Loucy (cell line): ENCODE measurements around the gene RCAN2.

Experiments
- H2AFZ ChIP-seq: fragments of 200-600 bp; sonication (generic); 2 replicates; pipeline ENCODE4 v1.6.0; 2016; ENCODE audit warnings: antibody characterized with exemption, mild to moderate bottlenecking, low read length, moderate library complexity
- H3F3A ChIP-seq: fragments of 200-600 bp; 2 replicates; pipeline ENCODE4 v1.6.0; 2016; ENCODE audit warnings: antibody characterized with exemption, low read depth, mild to moderate bottlenecking
- H3K27me3 ChIP-seq: fragments of 200-600 bp; sonication (generic); 2 replicates; pipeline ENCODE4 v1.6.1; 2014; ENCODE audit warnings: low read length, mild to moderate bottlenecking; ENCODE audit not compliant: insufficient read depth, poor library complexity, severe bottlenecking
- H3K36me3 ChIP-seq: fragments of 200-600 bp; sonication (generic); 2 replicates; pipeline ENCODE4 v1.6.1; 2016; ENCODE audit warnings: low read length; ENCODE audit not compliant: insufficient read depth
- H3K4me1 ChIP-seq: fragments of 200-600 bp; sonication (generic); 2 replicates; pipeline ENCODE4 v1.5.1; 2014; ENCODE audit warnings: low read length, mild to moderate bottlenecking; ENCODE audit not compliant: insufficient read depth, poor library complexity, severe bottlenecking
- H3K4me2 ChIP-seq: fragments of 200-600 bp; sonication (generic); 2 replicates; pipeline ENCODE4 v1.6.0; 2014; ENCODE audit warnings: antibody characterized with exemption, low read length, low read depth, mild to moderate bottlenecking; ENCODE audit not compliant: poor library complexity, severe bottlenecking
- H3K4me3 ChIP-seq: fragments of 200-600 bp; sonication (generic); 2 replicates; pipeline ENCODE4 v1.5.1; 2014; ENCODE audit warnings: low read length, mild to moderate bottlenecking, mixed read lengths; ENCODE audit not compliant: poor library complexity, severe bottlenecking
- H3K79me2 ChIP-seq: fragments of 200-600 bp; sonication (generic); 2 replicates; pipeline ENCODE4 v1.6.1; 2014; ENCODE audit warnings: low read length; ENCODE audit not compliant: insufficient read depth
- H3K9ac ChIP-seq: fragments of 200-600 bp; sonication (generic); 2 replicates; pipeline ENCODE4 v1.6.0; 2014; ENCODE audit warnings: mild to moderate bottlenecking, low read depth, low read length, moderate library complexity; ENCODE audit not compliant: poor library complexity, severe bottlenecking
- H3K9me2 ChIP-seq: fragments of 200-600 bp; sonication (generic); replicated peaks from 2 replicates; pipeline ENCODE4 v1.6.1; 2016; ENCODE audit warnings: low read depth, low read length, mixed read lengths
- H3K9me3 ChIP-seq: fragments of 200-600 bp; sonication (generic); 2 replicates; pipeline ENCODE4 v1.6.1; 2014; ENCODE audit warnings: mild to moderate bottlenecking, antibody characterized with exemption, low read length, low read depth; ENCODE audit not compliant: insufficient read depth
- H4K20me1 ChIP-seq: fragments of 200-600 bp; sonication (generic); 2 replicates; pipeline ENCODE4 v1.6.0; 2014; ENCODE audit warnings: antibody characterized with exemption, low read length, mild to moderate bottlenecking; ENCODE audit not compliant: insufficient read depth, poor library complexity, severe bottlenecking
- EZH2phosphoT487 ChIP-seq: fragments of 200-600 bp; IDR thresholded peaks from 2 replicates; pipeline ENCODE4 v1.6.1; 2018; ENCODE audit warnings: antibody characterized with exemption, mild to moderate bottlenecking, moderate library complexity, borderline replicate concordance
- TF ChIP-seq, protein P1 (sequence below): fragments of 200-600 bp; sonication (generic); conservative IDR thresholded peaks from 2 replicates; pipeline ENCODE4 v1.5.1; 2014; ENCODE audit warnings: mild to moderate bottlenecking, antibody characterized with exemption, low read length

Gene RCAN2

DNA sequence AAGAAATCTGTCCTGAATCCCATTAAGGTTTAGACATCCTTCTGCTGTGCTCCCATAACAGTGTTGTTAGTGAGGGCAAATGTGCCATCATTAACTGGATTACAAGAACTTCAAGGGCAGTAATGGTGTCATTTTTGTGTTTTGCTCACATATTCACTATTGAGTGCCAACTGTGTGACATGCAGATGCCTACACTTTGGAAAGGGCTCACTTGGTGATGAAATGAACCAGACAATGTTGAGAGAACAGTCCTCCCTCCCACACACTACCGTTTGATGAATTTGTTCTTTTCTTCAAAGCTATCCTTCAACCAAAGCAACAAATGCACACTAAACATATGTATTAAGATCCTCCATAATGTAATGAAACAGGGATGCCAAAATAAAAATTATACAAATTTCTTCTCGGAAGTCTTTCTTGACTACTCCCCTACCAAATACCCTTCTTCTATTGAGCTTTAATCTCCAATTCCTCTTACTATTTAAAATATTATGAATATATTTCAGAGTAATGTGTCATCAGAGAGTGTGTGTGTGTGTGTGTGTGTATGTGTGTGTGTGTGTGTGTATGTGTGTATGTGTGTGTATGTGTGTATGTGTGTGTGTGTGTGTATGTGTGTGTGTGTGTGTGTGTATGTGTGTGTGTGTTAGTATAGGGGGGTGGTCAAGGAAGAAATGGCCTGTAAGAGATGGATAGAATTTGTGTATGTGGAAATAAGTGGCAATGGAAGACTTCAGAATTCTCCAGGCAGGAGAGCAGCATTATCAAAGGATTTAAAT, 228.1 kb downstream of the RCAN2 start:
- Histone ChIP-seq H3K36me3 (no peaks in the 10 kb centered on the region), H2AFZ (no peak overlapping the region), H3K9ac (no peak overlapping the region), H3F3A (no peaks in the 10 kb centered on the region), H3K9me3 (no peaks in the 10 kb centered on the region), H4K20me1 (no peaks in the 10 kb centered on the region), H3K4me3 (no peak overlapping the region), H3K27me3 (no peaks in the 10 kb centered on the region), H3K9me2 (no peaks in the 10 kb centered on the region), H3K4me2 (no peak overlapping the region), H3K79me2 (no peaks in the 10 kb centered on the region), H3K4me1 (no peaks in the 10 kb centered on the region)
- no peak for TF ChIP-seq EZH2phosphoT487
- TF ChIP-seq, protein P1, sequence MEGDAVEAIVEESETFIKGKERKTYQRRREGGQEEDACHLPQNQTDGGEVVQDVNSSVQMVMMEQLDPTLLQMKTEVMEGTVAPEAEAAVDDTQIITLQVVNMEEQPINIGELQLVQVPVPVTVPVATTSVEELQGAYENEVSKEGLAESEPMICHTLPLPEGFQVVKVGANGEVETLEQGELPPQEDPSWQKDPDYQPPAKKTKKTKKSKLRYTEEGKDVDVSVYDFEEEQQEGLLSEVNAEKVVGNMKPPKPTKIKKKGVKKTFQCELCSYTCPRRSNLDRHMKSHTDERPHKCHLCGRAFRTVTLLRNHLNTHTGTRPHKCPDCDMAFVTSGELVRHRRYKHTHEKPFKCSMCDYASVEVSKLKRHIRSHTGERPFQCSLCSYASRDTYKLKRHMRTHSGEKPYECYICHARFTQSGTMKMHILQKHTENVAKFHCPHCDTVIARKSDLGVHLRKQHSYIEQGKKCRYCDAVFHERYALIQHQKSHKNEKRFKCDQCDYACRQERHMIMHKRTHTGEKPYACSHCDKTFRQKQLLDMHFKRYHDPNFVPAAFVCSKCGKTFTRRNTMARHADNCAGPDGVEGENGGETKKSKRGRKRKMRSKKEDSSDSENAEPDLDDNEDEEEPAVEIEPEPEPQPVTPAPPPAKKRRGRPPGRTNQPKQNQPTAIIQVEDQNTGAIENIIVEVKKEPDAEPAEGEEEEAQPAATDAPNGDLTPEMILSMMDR = no peak

DNA sequence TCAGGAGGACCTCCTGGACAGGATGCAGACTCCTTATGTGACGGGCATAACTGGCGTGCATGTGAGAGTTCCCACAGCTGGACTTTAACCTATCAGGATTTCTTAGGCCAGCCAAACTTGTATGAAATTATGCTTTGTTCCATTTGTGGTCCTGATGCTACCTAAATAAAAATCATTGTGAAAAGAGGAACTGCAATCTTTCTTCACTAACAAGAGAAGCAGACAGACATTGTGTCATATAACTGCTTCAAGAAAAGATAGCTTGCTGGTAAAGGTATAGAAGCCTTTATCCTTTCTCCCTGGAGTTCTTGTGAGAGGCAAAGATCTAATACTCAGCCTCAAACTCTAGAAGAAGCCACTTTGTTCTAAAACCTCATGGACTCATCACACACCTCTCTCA, 233.0 kb downstream of the RCAN2 start:
- Histone ChIP-seq H3K4me3 (no peak overlapping the region), H3K27me3 (no peaks in the 10 kb centered on the region), H3K4me1 (no peaks in the 10 kb centered on the region), H3F3A (no peaks in the 10 kb centered on the region), H3K9ac (no peak overlapping the region), H3K9me2 (no peaks in the 10 kb centered on the region), H3K9me3 (no peaks in the 10 kb centered on the region), H4K20me1 (no peaks in the 10 kb centered on the region), H3K36me3 (no peaks in the 10 kb centered on the region), H3K79me2 (no peaks in the 10 kb centered on the region), H3K4me2 (no peak overlapping the region), H2AFZ (no peak overlapping the region)
- no peak for TF ChIP-seq EZH2phosphoT487
- TF ChIP-seq, protein P1 = no peak

DNA sequence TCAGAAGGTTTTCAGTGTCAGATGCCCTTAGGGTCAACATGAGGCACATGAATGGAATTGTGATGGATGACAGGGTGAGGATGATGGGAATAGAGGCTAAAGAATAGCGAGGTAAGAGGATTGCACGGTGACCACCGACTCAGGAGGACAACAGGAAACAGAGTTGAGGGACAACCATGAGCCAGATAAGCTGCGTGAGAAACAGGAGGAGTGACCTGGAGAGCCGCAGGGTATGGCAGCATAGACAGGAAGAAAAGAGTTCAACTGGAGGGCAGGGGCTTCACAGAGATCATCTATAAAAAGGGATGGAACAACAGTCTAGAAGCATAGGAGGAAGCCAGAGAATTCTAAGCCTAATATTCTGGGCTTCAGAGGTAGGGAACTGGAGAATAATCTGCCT, 235.7 kb downstream of the RCAN2 start:
- Histone ChIP-seq H3K27me3 (no peaks in the 10 kb centered on the region), H3K79me2 (no peaks in the 10 kb centered on the region)

More for the DNA sequence above, 235.7 kb downstream of the RCAN2 start:
- Histone ChIP-seq H3K9ac (no peak overlapping the region), H3K4me2 (no peak overlapping the region), H3K4me1 (no peaks in the 10 kb centered on the region), H4K20me1 (no peaks in the 10 kb centered on the region), H3F3A (no peaks in the 10 kb centered on the region), H3K9me3 (no peaks in the 10 kb centered on the region), H3K9me2 (no peaks in the 10 kb centered on the region), H2AFZ (no peak overlapping the region), H3K36me3 (no peaks in the 10 kb centered on the region), H3K4me3 (no peak overlapping the region)
- TF ChIP-seq, protein P1 = no peak
- TF ChIP-seq EZH2phosphoT487 = no peak
